LNCaP clone FGC (cell line): ENCODE measurements around the gene COQ8B.

Source experiments
- DNase-seq: peaks from one replicate; pipeline ENCODE4 v3.0.0-alpha.2; 2011; ENCODE audit warnings: low read depth
- H3K4me3 ChIP-seq: 2 replicates; pipeline ENCODE4 v1.5.1; 2011; ENCODE audit warnings: mild to moderate bottlenecking, low read depth, low read length, control low read depth
- CTCF ChIP-seq: IDR thresholded peaks from 2 replicates; pipeline ENCODE4 v1.5.1; 2012; ENCODE audit warnings: mild to moderate bottlenecking; ENCODE audit not compliant: control insufficient read depth, insufficient read depth; ENCODE audit errors: extremely low read depth

COQ8B gene

GRCh38 chr19:40705950-40706619 lies 10.6 kb downstream of the COQ8B start:
- no peak overlapping the region for H3K4me3 ChIP-seq
- no peak for DNase-seq
- no peak for TF ChIP-seq CTCF

- H3K4me3 ChIP-seq: no peak overlapping the region
- TF ChIP-seq CTCF: no peak
- no peak for DNase-seq
Observed at GRCh38 chr19:40705362-40705651, 11.4 kb downstream of the COQ8B start.

- TF ChIP-seq CTCF: no peak
- DNase-seq: no peak
Observed at GRCh38 chr19:40704491-40705361, 12.0 kb downstream of the COQ8B start.

GRCh38 chr19:40703029-40703755 lies 13.5 kb downstream of the COQ8B start:
- no peak for TF ChIP-seq CTCF
- DNase-seq: no peak
- no peak overlapping the region for H3K4me3 ChIP-seq

More at GRCh38 chr19:40704491-40705361, 12.0 kb downstream of the COQ8B start:
- H3K4me3 ChIP-seq: no peak overlapping the region

- TF ChIP-seq CTCF: peak; percentile 13; the same call in 1 of the 2 replicates
Observed at GRCh38 chr19:40702337-40703012, 14.2 kb downstream of the COQ8B start.

GRCh38 chr19:40701758-40702157 lies 14.9 kb downstream of the COQ8B start:
- no peak for DNase-seq
- TF ChIP-seq CTCF: no peak
- H3K4me3 ChIP-seq: no peak overlapping the region

More at GRCh38 chr19:40702337-40703012, 14.2 kb downstream of the COQ8B start:
- H3K4me3 ChIP-seq: no peak overlapping the region
- DNase-seq: no peak
